CD8-positive, alpha-beta memory T cell (primary cell): Measurements from ENCODE around the gene CPNE9. TPM values are rescaled to one million over a fixed set of nuclear protein-coding genes. Genes with fewer than 3 reads are reported as not detected.
A peak's percentile ranks its signal among the peaks of the same experiment; 100 is the strongest.

Source experiments
- CTCF ChIA-PET: fragments of 350-600 bp; sonication (Branson Sonifier 250); formaldehyde crosslinking; loops from one replicate; lab custom pipeline; 2021; ENCODE audit warnings: antibody characterized with exemption; lab: Charles Lee
- POLR2A ChIA-PET: fragments of 350-600 bp; sonication (Branson Sonifier 250); formaldehyde crosslinking; loops from one replicate; lab custom pipeline; 2021; ENCODE audit warnings: antibody characterized with exemption; lab: Charles Lee
- DNase-seq, 5 donors: peaks; one replicate each; pipeline versions ENCODE4 v3.0.0 to v3.0.0-alpha.2; 2020 to 2022; ENCODE audit warnings: mixed read lengths in 1 of 5
- H3K27ac ChIP-seq: one replicate; pipeline ENCODE4 v1.7.0; 2013; ENCODE audit warnings: low read depth, mild to moderate bottlenecking, low read length, moderate library complexity
- H3K27me3 ChIP-seq: 2 replicates; pipeline ENCODE4 v1.7.0; 2013; ENCODE audit warnings: low read length, mild to moderate bottlenecking; ENCODE audit not compliant: insufficient read depth, poor library complexity, severe bottlenecking
- H3K36me3 ChIP-seq: 2 replicates; pipeline ENCODE4 v1.7.0; 2013; ENCODE audit warnings: mild to moderate bottlenecking, low read length, moderate library complexity; ENCODE audit not compliant: insufficient read depth
- H3K4me1 ChIP-seq: 2 replicates; pipeline ENCODE4 v1.7.0; 2013; ENCODE audit warnings: mild to moderate bottlenecking, low read length, moderate library complexity; ENCODE audit not compliant: insufficient read depth
- H3K4me3 ChIP-seq: 2 replicates; pipeline ENCODE4 v1.7.0; 2013; ENCODE audit warnings: mild to moderate bottlenecking, low read length
- H3K9me3 ChIP-seq: 2 replicates; pipeline ENCODE4 v1.7.0; 2013; ENCODE audit warnings: mild to moderate bottlenecking, low read length
- H3K27ac Mint-ChIP-seq, 8 donors: one replicate each; pipeline ENCODE4 v1.8.0; 2020 to 2021; ENCODE audit warnings: mixed read lengths in 8 of 8, mild to moderate bottlenecking in 6 of 8, inconsistent platforms in 3 of 8, moderate library complexity in 3 of 8
- H3K27me3 Mint-ChIP-seq, 2 donors: one replicate each; pipeline ENCODE4 v1.8.0; 2020 to 2021; ENCODE audit warnings: mixed read lengths in 2 of 2, mild to moderate bottlenecking in 1 of 2, moderate library complexity in 1 of 2
- H3K36me3 Mint-ChIP-seq, 3 donors: one replicate each; pipeline ENCODE4 v1.8.0; 2020 to 2021; ENCODE audit warnings: mixed read lengths in 3 of 3, inconsistent platforms in 1 of 3, mild to moderate bottlenecking in 1 of 3
- H3K4me1 Mint-ChIP-seq, 3 donors: one replicate each; pipeline ENCODE4 v1.8.0; 2020 to 2021; ENCODE audit warnings: mixed read lengths in 3 of 3, inconsistent platforms in 1 of 3, mild to moderate bottlenecking in 1 of 3
- H3K4me3 Mint-ChIP-seq, 7 donors: one replicate each; pipeline ENCODE4 v1.8.0; 2020 to 2021; ENCODE audit warnings: mixed read lengths in 7 of 7, mild to moderate bottlenecking in 6 of 7, moderate library complexity in 4 of 7, inconsistent platforms in 2 of 7
- H3K9me3 Mint-ChIP-seq, 5 donors: one replicate each; pipeline ENCODE4 v1.8.0; 2020 to 2022; ENCODE audit warnings: mixed read lengths in 5 of 5, mild to moderate bottlenecking in 3 of 5, moderate library complexity in 2 of 5, inconsistent platforms in 1 of 5
- polyA plus RNA-seq: library from polyadenylated mRNA; unstranded; fragments of 300-500 nt; fragmentation: Illumina TruSeq; gene quantifications from one replicate; pipeline ENCODE4 v1.2.3, GENCODE V29; 2021
- total RNA-seq, 2 experiments: library from RNA; stranded (reverse); gene quantifications; one replicate each; pipeline ENCODE4 v1.2.3, GENCODE V29; 2021

Gene CPNE9
- total and polyA plus RNA-seq, 3 experiments from 2014 or later = 0.16 TPM; not detected in 2

DNA sequence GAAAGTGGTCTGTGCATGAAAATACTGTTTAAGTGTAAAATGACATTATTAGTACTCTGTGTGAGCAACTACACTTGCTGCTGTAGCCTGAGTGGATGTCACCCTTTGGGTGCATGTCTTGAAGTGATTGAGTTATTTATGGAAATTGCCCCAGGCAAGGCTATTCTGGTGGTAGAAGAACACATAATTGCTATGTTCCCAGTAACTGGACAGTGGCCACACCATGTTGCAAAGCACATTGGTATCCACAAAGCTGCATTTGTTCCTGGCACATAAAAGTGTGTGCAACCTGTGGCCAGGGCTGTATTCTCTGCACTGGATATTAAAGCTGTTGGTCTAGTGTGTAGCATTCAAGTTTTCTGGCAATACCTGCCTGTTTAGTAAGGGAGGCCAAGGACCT lies 30.6 kb upstream of the CPNE9 start:
- CTCF ChIA-PET = no interaction called here
- Histone ChIP-seq H3K36me3 (peaks cover 80% of the 10 kb centered on the region), H3K9me3 (no peaks in the 10 kb centered on the region), H3K4me1 (no peaks in the 10 kb centered on the region), H3K27ac (no peak overlapping the region), H3K4me3 (no peak overlapping the region), H3K27me3 (no peaks in the 10 kb centered on the region)
- no peak overlapping the region for H3K4me3 Mint-ChIP-seq
- no peak overlapping the region for H3K27ac Mint-ChIP-seq
- peaks cover 0 to 5% of the 10 kb centered on the region in 2 donors for H3K27me3 Mint-ChIP-seq
- no peaks in the 10 kb centered on the region for H3K4me1 Mint-ChIP-seq
- no peak for DNase-seq
- POLR2A ChIA-PET = no interaction called here
- peaks cover 10 to 97% (median 38%) of the 10 kb centered on the region in 3 donors for H3K36me3 Mint-ChIP-seq
- H3K9me3 Mint-ChIP-seq = no peaks in the 10 kb centered on the region

DNA sequence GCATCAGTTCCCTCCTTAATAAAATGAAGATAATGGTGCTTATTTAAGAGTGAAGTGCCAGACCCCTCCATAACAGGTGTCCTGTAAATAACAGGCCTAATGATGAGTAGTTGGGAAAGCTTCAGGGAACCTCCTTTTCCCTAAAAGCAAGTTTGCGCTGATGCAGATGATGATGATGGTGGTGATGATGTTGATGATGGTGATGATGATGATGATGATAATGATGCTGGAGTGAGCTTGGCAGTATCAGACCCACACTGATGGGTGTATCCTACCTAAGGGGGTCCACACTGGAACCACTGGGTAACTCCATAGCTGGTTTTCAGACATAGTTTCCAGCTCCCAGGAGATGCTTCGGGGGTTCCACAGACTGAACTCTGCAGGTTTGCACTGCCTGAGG lies 29.9 kb upstream of the CPNE9 start:
- CTCF ChIA-PET = no interaction called here
- peak overlapping the region in 1 of 8 donors; percentile 86 for H3K27ac Mint-ChIP-seq
- Histone ChIP-seq H3K27ac (no peak overlapping the region), H3K36me3 (peaks cover 80% of the 10 kb centered on the region), H3K27me3 (no peaks in the 10 kb centered on the region), H3K4me3 (no peak overlapping the region), H3K4me1 (no peaks in the 10 kb centered on the region), H3K9me3 (no peaks in the 10 kb centered on the region)
- no peaks in the 10 kb centered on the region for H3K9me3 Mint-ChIP-seq
- peaks cover 0 to 5% of the 10 kb centered on the region in 2 donors for H3K27me3 Mint-ChIP-seq
- peaks cover 14 to 97% (median 38%) of the 10 kb centered on the region in 3 donors for H3K36me3 Mint-ChIP-seq
- no peak for DNase-seq
- H3K4me1 Mint-ChIP-seq = no peaks in the 10 kb centered on the region
- POLR2A ChIA-PET = interaction anchor here (0.6 kb wide), 1 partner anchor 910 kb away, joined by 3 read pairs; no protein-coding TSS in a partner anchor
- no peak overlapping the region for H3K4me3 Mint-ChIP-seq

DNA sequence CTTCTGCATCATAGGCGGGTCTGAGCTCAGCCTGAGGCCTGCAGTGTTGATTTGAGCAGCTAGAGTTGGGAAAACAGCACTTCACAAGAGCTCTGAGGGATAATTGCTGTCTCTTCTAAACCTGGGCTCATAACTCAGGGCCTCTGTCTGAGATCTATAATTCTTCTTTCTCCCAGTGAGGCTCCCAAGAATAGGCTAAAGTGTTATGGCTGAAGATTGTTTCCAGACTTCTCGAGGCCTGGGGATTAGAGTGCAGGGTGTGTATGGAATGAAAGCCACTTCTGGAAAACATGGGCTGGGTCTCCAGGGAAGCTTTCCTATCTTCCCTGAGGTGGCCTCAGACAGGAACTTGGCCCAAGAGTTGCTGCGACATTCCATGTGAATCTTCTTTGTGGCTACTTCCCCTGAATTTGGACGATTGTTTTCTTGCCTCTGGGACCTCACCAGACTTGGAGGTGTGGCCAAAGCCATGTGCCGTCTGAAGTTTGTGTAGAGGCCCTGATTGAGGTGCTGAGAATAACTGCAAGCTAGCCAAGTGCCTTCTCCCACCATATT lies 27.8 kb upstream of the CPNE9 start:
- Histone ChIP-seq H3K36me3 (peaks cover 81% of the 10 kb centered on the region), H3K27me3 (no peaks in the 10 kb centered on the region), H3K4me3 (no peak overlapping the region), H3K4me1 (no peaks in the 10 kb centered on the region), H3K27ac (no peak overlapping the region), H3K9me3 (no peaks in the 10 kb centered on the region)
- peak overlapping the region in 2 of 8 donors; percentile 38 to 82 for H3K27ac Mint-ChIP-seq
- H3K4me3 Mint-ChIP-seq = no peak overlapping the region
- no peak for DNase-seq
- no peaks in the 10 kb centered on the region for H3K4me1 Mint-ChIP-seq
- H3K9me3 Mint-ChIP-seq = no peaks in the 10 kb centered on the region
- CTCF ChIA-PET = no interaction called here
- H3K36me3 Mint-ChIP-seq = peaks cover 20 to 97% (median 45%) of the 10 kb centered on the region in 3 donors
- no peaks in the 10 kb centered on the region for H3K27me3 Mint-ChIP-seq
- POLR2A ChIA-PET = no interaction called here

DNA sequence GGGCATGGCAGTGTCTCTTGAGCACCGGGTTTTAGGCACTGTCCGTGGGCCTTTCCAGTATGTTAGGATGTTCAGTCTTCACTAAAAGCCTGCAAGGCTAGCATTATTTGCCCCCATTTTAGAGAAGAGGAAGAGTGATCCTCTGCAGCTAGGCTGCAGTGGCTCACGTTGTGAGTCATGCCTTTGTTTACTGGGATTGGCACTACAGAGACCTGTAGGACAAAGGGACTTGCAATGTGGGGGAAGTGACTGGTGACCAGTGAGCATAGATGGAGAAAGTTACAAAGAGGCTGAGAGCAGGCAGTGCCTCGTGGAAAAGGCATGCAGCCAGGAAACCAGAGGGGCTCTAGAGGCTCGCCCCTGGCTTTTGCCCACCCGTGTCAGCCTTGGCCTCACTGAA lies 26.8 kb upstream of the CPNE9 start:
- Histone ChIP-seq H3K27me3 (no peaks in the 10 kb centered on the region), H3K4me3 (no peak overlapping the region), H3K9me3 (no peaks in the 10 kb centered on the region), H3K4me1 (no peaks in the 10 kb centered on the region), H3K27ac (no peak overlapping the region), H3K36me3 (peaks cover 84% of the 10 kb centered on the region)
- Mint-ChIP-seq H3K36me3 (peaks cover 27 to 98% (median 51%) of the 10 kb centered on the region in 3 donors), H3K4me3 (no peak overlapping the region), H3K9me3 (no peaks in the 10 kb centered on the region), H3K27ac (peak overlapping the region in 1 of 8 donors; percentile 17), H3K27me3 (no peaks in the 10 kb centered on the region), H3K4me1 (no peaks in the 10 kb centered on the region)
- CTCF ChIA-PET = no interaction called here
- POLR2A ChIA-PET = no interaction called here
- DNase-seq = no peak

DNA sequence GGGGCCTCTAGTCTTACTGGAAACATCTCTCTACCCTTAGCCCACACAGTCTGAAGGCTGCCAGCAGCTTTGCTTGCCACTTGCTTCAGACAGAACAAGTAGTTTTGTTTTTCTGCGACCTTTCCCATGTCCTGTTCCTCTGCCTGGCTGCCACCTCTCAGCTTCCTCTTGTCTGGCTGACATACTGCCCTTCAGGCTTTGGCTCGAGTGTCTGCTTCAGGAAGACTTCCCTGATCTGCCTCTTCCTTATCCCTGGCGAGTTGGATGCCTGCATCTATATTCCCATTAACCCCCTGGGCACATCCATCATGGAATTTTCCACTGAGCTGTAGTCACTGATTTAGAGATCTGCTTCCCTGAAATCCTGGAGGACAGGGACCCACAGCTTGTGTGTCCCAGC lies 25.1 kb upstream of the CPNE9 start:
- Mint-ChIP-seq H3K27ac (no peak overlapping the region), H3K36me3 (peaks cover 27 to 96% (median 47%) of the 10 kb centered on the region in 3 donors), H3K27me3 (no peaks in the 10 kb centered on the region), H3K4me1 (no peaks in the 10 kb centered on the region), H3K9me3 (no peaks in the 10 kb centered on the region), H3K4me3 (no peak overlapping the region)
- Histone ChIP-seq H3K4me3 (no peak overlapping the region), H3K36me3 (peaks cover 82% of the 10 kb centered on the region), H3K9me3 (no peaks in the 10 kb centered on the region), H3K27ac (no peak overlapping the region), H3K27me3 (no peaks in the 10 kb centered on the region), H3K4me1 (no peaks in the 10 kb centered on the region)
- DNase-seq = peak in 1 of 5 donors; percentile 8
- CTCF ChIA-PET = no interaction called here
- POLR2A ChIA-PET = interaction anchor here (0.6 kb wide), 1 partner anchor 27 kb away, joined by 3 read pairs; no protein-coding TSS in a partner anchor

DNA sequence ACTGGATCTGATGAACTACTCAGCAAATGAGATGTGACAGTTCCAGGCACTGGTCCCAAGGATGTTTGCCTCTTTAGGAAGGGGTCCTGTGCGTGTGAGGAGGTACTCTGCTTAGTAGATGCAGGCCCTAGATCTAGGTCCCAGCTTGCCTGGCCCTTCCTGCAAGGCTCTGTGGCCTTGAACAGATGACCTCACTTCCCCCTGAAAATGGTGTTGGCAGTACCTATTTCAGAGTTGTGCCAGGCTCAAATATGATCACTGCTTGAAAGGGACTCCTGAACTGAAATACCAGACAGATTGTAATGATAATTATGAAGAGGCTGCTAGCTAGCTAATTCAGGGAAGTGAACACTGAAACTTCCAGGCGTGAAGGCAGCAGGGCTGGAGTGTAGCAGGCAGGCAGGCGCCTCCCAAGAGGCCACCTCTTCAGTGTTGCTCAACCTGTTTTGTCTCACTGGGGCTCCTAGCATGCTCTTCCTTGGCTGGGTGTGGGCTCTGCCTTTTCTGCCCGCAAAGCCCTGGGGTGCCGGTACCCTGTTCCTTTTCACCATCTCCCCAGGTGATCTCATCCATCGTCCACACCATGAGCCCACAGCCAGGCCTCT lies 24.1 kb upstream of the CPNE9 start:
- POLR2A ChIA-PET = no interaction called here

DNA sequence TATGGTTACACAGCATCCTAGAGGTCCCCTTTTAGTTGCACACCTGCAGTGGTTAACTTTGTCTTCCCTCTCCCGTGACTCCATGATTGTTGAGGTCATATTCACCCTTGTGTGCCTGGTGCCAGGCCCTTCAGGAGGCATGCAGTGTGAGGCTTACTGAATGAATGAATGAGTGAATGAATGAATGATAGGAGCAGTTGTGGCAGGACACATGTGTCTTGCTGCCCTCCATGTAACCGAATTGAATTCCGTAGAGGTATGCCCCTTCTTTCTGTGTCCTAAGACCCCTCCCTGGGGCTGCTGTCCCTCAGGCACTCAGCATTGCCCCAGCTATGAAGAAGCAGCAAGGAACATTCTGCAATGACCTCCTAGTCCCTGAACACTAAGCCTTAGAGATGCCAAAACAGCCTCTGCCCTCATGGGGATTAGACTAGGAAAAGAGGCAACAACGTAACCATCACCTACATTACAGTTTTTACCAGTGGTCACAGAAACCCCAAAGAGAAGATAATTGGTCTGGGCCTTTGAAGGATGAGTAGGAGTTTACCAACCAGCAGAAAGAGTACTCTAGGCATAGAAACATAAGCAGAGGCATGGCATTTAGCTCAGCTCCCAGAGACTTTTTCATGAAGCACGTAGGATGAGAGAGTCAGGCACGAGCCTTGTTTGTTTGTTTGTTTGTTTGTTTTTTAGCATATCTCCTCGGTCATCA lies 22.5 kb upstream of the CPNE9 start:
- CTCF ChIA-PET = no interaction called here
- H3K4me1 ChIP-seq = no peaks in the 10 kb centered on the region
- Mint-ChIP-seq H3K36me3 (peaks cover 35 to 99% (median 56%) of the 10 kb centered on the region in 3 donors), H3K27me3 (no peaks in the 10 kb centered on the region), H3K27ac (peak overlapping the region in 3 of 8 donors; percentile 33 to 75 (median 48)), H3K4me1 (no peaks in the 10 kb centered on the region), H3K9me3 (no peaks in the 10 kb centered on the region), H3K4me3 (no peak overlapping the region)
- no peak overlapping the region for H3K4me3 ChIP-seq
- peaks cover 89% of the 10 kb centered on the region for H3K36me3 ChIP-seq
- H3K9me3 ChIP-seq = no peaks in the 10 kb centered on the region
- DNase-seq = no peak
- H3K27ac ChIP-seq = no peak overlapping the region
- H3K27me3 ChIP-seq = no peaks in the 10 kb centered on the region
- POLR2A ChIA-PET = no interaction called here

More for the DNA sequence above, 24.1 kb upstream of the CPNE9 start:
- no peaks in the 10 kb centered on the region for H3K27me3 ChIP-seq
- no peak overlapping the region for H3K27ac ChIP-seq
- Mint-ChIP-seq H3K4me1 (no peaks in the 10 kb centered on the region), H3K27me3 (no peaks in the 10 kb centered on the region), H3K4me3 (no peak overlapping the region), H3K36me3 (peaks cover 27 to 96% (median 49%) of the 10 kb centered on the region in 3 donors), H3K27ac (peak overlapping the region in 2 of 8 donors; percentile 25 to 45), H3K9me3 (no peaks in the 10 kb centered on the region)
- H3K4me3 ChIP-seq = no peak overlapping the region
- H3K9me3 ChIP-seq = no peaks in the 10 kb centered on the region
- peak in 1 of 5 donors; percentile 19 for DNase-seq
- CTCF ChIA-PET = no interaction called here
- H3K4me1 ChIP-seq = no peaks in the 10 kb centered on the region
- peaks cover 83% of the 10 kb centered on the region for H3K36me3 ChIP-seq

DNA sequence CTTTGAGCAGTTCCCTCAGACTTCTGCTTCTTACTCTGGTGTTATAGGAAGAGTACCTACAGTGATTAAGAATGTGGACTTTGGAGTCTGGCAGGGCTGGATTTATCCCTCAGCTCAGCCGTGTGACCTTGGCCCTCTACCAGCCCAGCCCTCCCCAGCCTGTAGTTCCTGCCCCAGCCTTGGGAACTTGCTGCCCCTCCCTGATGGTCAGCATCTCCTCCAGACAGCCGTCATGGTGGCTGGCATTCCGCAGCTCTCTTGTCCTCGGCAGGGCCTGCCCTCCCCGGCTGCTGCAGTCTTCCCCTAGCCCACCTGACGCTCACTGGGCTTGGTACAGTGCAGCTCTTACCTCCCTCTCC lies 21.9 kb upstream of the CPNE9 start:
- peaks cover 89% of the 10 kb centered on the region for H3K36me3 ChIP-seq
- Mint-ChIP-seq H3K4me1 (no peaks in the 10 kb centered on the region), H3K4me3 (no peak overlapping the region), H3K36me3 (peaks cover 38 to 99% (median 56%) of the 10 kb centered on the region in 3 donors), H3K9me3 (no peaks in the 10 kb centered on the region), H3K27ac (no peak overlapping the region), H3K27me3 (no peaks in the 10 kb centered on the region)
- H3K27ac ChIP-seq = no peak overlapping the region
- H3K4me1 ChIP-seq = no peaks in the 10 kb centered on the region
- ChIA-PET CTCF (no interaction called here), POLR2A (no interaction called here)
- no peak overlapping the region for H3K4me3 ChIP-seq
- H3K9me3 ChIP-seq = no peaks in the 10 kb centered on the region
- no peak for DNase-seq
- H3K27me3 ChIP-seq = no peaks in the 10 kb centered on the region
